Loucy (cell line): ENCODE results near the gene CORO2B.

ENCODE experiments used
- EZH2phosphoT487 ChIP-seq: fragments of 200-600 bp; IDR thresholded peaks from 2 replicates; pipeline ENCODE4 v1.6.1; 2018; ENCODE audit warnings: antibody characterized with exemption, mild to moderate bottlenecking, moderate library complexity, borderline replicate concordance
- TF ChIP-seq, protein P1 (sequence below): fragments of 200-600 bp; sonication (generic); conservative IDR thresholded peaks from 2 replicates; pipeline ENCODE4 v1.5.1; 2014; ENCODE audit warnings: mild to moderate bottlenecking, antibody characterized with exemption, low read length

DNA sequence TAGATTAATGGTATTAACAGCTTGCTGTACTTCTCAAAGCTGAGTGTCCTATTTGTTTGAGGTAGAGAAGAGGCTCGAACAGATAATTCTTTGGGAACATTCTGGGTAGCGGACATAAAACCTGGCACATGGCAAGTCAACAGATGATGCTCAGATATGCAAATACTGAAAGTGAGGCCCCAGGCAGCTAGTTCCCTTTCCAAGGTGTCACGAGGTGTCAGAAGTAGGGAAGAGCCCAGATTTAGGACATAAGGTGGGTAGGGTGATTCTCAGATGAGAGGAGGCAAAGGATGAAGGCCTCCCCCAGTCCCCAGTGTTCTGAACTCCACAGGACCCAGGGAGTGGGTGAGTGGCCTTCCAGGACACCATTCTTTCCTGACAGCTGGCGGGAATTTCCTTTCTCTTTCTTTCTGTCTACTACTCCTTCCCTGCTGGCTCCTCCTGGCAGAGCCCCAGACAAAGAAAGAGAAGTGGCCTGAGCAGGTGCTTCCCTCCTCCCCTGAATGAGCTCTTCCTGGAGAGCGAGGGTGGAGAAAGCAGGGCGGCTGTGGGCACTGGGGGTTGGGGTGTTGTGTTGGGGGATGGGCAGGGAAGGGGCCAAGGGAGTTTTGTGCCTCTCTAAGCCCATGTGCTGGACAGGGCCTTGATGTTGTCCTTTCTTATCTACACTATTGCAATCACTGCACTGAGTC is 87.5 kb downstream of the CORO2B start:
- TF ChIP-seq, protein P1, sequence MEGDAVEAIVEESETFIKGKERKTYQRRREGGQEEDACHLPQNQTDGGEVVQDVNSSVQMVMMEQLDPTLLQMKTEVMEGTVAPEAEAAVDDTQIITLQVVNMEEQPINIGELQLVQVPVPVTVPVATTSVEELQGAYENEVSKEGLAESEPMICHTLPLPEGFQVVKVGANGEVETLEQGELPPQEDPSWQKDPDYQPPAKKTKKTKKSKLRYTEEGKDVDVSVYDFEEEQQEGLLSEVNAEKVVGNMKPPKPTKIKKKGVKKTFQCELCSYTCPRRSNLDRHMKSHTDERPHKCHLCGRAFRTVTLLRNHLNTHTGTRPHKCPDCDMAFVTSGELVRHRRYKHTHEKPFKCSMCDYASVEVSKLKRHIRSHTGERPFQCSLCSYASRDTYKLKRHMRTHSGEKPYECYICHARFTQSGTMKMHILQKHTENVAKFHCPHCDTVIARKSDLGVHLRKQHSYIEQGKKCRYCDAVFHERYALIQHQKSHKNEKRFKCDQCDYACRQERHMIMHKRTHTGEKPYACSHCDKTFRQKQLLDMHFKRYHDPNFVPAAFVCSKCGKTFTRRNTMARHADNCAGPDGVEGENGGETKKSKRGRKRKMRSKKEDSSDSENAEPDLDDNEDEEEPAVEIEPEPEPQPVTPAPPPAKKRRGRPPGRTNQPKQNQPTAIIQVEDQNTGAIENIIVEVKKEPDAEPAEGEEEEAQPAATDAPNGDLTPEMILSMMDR = no peak
- no peak for TF ChIP-seq EZH2phosphoT487
